GM18499 (cell line): ENCODE data around the gene DLL3.

Source experiments
- ATAC-seq: cut with Tn5 transposase; IDR thresholded peaks from one replicate; pipeline ENCODE4 v1.9.1; 2021; ENCODE audit warnings: moderate number of reproducible peaks; ENCODE audit not compliant: insufficient read depth, unreplicated experiment

The DLL3 gene

DNA sequence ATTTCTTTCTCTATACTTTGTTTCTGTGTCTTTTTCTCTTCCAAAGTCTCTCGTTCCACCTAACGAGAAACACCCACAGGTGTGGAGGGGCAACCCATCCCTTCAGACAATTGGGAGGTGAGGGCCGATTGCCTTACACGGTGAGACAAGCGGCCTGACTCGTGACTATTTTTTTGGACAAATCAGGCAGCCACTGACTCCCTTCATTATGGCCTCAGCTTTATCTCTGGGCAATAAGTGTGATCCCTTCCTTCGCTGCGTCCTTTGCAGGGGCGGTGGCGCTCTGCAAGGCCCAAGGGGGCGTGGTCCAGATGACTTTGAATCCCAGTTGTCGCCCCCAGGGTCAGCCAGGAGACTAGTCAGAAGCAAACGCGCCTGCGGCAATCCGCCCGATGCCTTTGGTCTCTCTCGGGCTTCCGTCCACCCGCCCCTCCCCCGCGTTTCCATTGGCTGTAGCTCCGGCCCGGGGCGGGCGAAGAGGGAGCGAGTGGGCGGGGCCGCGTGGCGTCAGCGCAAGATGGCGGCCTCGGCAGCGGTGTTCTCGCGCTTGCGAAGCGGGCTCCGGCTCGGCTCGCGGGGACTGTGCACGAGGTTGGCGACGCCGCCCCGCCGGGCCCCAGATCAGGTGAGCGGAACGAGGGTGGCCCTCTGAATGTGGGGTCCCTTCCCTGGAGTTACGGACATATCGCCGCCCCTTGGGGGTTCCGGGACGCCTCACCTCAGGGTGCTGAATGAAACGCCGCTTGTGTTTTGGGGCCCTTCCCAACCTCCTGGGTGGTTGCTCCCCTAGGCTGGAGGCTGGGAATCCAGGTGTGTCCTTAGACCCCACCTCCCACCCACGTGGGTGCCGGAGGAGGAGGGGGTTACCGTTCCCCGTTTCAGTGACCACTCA is 18.2 kb upstream of the DLL3 start, which contains the start of gene TIMM50:
TSS of gene TIMM50 (plus strand) at position 502 of the 892 bp plus-strand sequence. CDS start at position 518, 16 bp downstream.
- ATAC-seq, result no peak

DNA sequence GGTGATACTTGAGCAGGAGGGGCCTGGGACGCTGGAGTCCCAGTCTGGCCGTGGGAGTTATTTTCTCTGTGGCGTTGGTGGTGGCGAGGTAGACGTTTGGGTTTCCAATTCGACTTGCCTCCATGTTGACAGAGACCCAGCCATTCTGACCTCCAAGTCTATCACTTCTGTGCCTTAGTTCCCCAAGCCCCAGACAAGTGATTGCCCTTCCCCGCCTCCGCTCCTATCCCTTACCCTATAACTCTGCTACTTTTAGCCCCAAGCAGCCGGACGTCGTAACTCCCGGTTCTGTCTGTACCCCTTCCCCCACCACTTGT is 17.6 kb upstream of the DLL3 start:
- ATAC-seq, result no peak

DNA sequence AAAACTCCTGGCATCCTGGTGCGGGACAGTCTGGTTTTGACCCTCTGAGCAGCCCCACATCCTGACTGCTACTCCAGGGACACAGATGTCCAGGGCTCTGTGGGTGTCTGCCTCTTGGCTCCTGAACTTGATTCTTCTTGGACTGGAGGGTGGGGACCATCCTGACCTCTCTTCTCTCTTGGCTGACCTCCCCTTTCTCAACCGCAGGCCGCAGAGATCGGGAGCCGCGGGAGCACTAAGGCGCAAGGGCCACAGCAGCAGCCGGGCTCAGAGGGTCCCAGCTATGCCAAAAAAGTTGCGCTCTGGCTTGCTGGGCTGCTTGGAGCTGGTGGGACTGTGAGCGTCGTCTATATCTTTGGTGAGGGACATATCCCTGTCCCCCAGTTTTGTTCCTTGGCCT is 17.1 kb upstream of the DLL3 start:
- no peak for ATAC-seq

DNA sequence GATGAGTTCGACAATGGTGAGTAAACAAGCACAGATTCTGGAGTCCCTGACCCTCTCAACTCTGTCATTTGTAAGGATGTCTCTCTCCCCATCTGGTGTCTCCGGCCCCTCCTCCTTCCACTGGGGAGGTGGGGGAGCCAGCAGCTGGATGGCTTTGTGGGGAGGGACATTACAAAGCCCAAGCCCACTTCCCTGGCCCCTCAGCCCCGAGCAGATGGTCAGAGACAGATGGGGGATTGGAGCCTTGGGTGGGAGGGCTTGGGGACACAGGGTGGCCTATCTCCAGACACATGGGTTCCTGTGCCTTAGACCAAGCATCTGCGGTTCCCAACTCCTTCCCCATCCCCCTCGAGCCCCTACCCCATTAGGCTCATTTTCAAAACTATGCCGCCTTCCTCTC is 15.6 kb upstream of the DLL3 start:
- no peak for ATAC-seq

DNA sequence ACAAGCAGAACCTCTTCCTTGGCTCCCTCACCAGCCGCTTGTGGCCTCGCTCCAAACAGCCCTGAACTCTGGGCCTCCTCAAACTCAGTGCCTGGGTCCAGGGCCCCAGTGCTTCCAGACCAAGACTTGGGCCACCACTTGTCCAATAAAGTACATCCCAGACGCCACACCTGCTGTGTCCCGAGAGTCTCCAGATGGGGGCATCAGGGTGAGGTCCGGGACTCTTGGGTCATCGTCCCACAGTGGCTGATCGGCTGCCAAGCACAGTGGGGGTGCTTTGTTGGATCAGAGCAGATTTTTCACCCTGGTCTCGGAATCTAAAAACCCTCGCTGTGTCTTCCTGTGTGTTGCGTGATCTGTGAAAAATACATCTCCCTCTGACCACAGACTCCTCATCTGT is 9.0 kb upstream of the DLL3 start:
- no peak for ATAC-seq

DNA sequence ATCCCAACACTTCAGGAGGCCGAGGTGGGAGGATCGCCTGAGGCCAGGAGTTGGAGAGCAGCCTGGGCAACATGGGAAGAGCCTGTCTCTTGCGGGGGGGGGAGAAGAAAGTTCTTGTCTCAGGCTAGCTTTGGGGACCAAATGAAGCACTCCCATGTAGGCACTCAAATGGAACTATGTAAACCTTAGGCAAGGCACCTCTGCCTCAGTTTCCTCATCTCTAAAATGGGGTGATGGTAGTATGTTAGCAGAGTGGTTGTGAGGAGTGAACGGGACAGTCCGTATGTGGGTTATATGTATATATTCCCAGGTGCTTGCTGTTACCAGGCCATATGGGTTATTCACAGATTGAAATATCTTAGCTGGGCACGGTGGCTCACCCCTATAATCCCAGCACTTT is 6.5 kb upstream of the DLL3 start:
- no peak for ATAC-seq

DNA sequence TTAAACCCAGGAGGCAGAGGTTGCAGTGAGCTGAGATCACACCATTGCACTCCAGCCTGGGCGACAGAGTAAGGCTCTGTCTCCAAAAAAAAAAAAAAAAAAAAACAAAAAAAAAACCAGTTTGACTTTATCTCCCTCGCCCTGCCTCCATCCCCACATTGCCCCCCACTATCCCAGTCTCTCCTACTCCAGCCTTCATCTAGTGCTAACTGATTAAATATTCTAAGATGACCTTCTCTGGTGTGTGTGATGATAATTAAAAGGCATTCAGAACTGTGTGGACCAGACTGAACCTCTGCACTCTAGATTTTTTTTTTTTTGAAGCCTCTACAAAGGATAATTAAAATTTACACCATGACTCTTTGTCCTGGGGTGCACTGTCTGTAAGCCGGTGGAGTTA is 6.0 kb upstream of the DLL3 start:
- ATAC-seq, result no peak

DNA sequence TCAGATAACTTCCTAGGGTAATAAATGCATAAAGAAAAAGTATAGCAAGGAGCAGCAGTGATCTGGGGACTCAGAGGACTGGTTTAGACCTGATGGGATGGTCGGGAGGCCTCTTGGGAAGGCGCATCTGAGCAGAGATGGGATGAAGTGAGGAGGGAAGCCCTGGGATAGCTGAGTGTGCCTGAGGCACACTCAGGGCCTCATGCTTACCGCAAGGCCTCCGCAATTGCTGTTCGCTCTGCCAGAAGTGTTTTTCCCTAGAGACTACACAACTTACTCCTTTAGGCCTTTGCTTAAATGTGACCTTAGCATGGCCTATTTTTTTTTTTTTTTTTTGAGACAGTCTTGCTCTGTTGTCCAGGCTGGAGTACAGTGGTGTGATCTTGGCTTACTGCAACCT is 4.1 kb upstream of the DLL3 start:
- ATAC-seq, result no peak

DNA sequence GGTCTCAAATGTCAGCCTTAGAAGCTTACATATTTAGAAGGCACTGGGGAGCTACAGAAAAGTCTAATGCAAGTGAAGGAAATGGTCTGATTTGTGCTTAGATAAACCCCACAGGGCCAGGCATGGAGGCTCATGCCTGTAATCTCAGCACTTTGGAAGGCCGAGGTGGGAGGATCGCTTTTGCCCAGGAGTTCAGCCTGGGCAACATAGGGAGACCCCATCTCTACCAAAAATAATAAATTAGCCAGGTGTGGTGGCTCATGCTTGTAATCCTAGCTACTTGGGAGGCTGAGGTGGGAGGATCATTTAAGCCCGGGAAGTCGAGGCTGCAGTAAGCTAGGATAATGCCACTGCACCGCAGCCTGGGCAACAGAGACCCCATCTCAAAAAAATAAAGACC is 2.7 kb upstream of the DLL3 start:
- no peak for ATAC-seq

DNA sequence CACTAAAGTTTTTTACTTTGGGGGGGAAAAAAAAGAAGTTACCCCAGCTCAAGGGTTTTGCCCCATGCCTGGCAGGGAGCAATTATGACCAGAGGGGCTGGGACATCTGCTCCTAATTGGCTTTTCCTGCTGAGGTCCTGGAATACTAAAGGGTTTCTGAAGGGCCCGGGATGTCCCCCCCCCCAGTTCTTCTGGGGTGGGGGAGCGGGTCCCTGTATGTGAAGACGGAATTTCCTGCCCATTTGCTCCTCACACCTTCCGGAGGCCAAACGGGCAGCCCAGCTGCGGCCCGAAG is 1.1 kb upstream of the DLL3 start:
- no peak for ATAC-seq

DNA sequence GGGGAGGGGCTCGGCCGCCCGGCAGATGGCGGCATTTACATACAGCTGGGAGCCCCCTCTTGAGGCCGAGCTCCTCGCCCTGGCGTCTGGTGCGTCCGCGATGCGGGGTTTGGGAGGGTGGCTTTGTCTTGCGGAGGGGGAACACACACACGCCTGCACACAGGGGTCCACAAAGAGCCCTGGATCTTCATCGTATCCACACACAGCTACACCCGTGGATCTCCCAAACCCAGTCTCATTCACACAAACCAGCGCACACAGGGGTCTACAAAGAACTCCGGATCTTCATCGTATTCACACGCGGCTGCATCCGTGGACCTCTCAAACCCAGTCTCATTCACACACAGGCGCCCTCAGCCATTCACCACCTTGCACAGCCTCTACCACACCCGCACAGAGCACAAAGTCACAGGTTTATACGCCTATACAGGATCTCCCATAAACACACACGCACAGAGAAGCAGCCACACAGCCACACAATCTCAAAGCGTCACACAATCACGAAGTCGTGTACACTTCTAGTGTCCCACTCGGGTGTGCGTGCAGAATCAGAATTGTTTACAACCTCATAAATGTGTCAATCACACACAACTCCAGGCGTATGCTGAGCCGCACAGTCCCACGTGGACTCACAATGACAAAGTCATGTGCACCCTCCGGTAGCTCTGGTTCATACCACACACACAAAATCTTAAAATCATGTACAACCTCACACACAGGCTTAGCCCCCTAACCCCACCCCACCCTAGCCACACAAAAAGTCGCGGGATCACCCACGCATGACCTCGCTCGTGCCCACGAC is 550 bp upstream of the DLL3 start:
- ATAC-seq, result no peak

DNA sequence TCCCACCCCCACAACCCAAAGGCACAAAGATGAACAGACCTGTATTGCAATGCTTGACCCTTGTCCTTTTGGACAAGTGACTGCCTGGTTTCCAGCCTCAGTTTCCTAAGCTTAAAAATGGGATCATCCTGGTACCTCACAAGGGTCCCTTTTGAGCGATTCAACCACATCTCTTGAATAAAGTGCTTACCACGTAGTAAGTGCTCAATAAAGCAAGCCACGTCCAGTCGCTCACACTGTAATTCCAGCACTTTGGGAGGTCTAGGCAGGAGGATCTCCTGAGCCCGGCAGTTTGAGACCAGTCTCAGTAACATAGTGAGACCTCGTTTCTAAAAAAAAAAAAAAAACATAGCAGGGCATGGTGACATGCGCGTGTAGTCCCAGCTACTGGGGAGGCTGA is 1.2 kb downstream of the DLL3 start:
- no peak for ATAC-seq

DNA sequence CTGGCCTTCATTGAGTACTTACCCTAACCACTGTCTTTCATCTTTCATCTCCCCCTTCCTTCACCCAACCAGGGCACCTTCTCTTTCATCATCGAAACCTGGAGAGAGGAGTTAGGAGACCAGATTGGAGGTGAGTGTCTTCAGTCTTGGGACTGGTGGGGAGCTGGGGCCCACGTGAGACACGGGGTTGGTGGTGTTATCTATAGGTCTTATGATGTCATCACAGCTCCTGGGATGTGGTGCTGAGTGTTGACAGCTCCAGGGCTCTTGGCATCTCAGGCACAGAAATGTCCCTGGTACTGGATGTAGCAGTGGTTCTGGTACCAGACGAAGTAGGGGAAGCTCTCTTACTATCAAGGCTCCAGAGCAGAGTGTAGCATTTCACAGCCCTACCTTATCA is 1.8 kb downstream of the DLL3 start:
- no peak for ATAC-seq

DNA sequence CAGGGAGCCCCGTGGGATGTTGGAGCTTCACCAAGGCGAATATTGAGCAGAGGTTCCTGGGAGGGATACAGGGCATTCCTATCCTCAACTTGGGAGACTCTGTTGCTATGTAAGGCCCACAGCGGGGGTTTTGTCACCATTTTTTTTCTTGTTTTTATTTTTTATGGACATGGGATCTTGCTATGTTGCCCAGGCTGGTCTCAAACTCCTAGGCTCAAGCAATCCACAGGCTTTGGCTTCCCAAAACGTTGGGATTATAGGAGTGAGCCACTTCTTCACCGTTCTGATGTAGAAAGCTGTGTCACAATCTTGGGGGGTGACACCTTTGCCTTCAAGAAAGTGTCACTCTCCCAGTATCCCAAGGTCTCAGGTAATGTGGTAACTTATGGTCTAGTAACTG is 2.6 kb downstream of the DLL3 start:
- ATAC-seq, result no peak

DNA sequence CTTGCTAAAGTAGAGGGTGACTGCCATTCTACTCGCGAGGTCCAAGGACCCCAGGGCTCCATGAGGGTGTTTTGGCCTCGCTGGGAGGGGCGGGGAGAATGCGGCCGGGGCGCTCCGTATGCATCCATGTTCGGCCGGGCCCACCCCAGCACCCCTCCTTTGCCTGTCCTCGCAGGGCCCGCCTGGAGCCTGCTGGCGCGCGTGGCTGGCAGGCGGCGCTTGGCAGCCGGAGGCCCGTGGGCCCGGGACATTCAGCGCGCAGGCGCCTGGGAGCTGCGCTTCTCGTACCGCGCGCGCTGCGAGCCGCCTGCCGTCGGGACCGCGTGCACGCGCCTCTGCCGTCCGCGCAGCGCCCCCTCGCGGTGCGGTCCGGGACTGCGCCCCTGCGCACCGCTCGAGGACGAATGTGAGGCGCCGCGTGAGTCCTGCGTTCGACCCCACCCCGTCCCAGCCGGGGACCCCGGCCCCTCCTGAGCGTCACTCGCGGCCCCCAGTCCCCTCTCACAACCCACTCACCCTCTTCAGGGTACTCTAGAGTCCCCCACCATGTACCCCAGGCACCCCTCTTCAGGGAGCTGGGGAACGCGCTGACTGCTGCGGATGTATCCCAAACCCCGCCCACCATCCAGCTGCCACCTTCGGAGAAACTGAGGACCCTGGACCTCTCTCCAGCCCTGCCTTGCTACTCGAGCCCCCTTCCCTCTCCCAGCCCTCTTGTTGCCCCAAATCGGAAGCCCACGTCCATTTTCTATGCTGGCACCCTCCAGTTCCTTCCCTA is 4.1 kb downstream of the DLL3 start:
- ATAC-seq, result no peak

DNA sequence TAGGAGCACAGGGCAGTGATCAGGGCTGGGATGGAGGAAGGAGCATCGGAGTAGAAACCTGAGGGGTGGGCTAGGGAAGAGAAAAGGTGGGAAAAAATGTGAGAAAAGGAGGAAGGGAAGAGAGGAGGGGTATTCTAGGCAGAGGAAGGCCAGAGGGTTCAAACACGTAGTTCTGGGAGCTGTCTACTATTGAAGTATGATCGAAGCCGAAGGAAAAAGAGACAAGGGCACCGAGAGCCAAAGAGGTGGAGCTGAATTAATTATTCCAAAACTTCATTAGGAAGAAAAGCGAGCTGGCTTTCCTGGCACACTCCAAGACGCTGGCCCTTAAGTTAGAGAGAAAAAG is 7.8 kb downstream of the DLL3 start:
- ATAC-seq, result no peak

DNA sequence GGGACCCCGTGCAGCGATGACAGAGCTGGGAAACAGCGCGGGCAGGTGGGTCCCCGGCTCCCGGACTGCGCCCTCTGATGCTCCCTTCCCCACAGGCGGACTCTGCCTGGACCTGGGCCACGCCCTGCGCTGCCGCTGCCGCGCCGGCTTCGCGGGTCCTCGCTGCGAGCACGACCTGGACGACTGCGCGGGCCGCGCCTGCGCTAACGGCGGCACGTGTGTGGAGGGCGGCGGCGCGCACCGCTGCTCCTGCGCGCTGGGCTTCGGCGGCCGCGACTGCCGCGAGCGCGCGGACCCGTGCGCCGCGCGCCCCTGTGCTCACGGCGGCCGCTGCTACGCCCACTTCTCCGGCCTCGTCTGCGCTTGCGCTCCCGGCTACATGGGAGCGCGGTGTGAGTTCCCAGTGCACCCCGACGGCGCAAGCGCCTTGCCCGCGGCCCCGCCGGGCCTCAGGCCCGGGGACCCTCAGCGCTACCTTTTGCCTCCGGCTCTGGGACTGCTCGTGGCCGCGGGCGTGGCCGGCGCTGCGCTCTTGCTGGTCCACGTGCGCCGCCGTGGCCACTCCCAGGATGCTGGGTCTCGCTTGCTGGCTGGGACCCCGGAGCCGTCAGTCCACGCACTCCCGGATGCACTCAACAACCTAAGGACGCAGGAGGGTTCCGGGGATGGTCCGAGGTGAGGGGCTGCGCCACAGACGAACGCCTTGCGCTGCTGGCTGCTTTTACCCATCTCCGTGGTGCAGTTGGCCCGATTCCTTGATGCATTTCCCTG is 8.4 kb downstream of the DLL3 start:
- ATAC-seq, result no peak

DNA sequence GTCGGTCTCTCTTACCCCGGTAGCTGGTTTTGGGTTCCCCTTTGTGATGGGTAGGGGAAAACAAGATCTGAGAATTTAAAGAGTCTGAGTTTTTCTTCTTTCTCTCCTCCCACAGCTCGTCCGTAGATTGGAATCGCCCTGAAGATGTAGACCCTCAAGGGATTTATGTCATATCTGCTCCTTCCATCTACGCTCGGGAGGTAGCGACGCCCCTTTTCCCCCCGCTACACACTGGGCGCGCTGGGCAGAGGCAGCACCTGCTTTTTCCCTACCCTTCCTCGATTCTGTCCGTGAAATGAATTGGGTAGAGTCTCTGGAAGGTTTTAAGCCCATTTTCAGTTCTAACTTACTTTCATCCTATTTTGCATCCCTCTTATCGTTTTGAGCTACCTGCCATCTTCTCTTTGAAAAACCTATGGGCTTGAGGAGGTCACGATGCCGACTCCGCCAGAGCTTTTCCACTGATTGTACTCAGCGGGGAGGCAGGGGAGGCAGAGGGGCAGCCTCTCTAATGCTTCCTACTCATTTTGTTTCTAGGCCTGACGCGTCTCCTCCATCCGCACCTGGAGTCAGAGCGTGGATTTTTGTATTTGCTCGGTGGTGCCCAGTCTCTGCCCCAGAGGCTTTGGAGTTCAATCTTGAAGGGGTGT is 9.1 kb downstream of the DLL3 start:
- ATAC-seq, result no peak

DNA sequence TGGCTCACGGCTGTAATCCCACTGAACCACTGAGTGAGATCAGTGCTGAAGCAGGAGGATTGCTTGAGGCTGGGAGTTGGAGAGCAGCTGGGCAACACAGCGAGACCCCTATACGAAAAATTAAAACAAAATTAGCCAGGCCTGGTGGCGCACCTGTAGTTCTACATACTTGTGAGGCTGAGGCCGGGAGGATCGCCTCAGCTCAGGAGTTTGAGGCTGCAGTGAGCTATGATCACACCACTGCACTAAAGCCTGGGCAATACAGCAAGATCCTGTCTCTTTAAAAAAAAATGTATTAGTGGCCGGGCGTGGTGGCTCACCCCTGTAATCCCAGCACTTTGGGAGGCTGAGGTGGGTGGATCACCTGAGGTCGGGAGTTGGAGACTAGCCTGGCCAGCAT is 9.9 kb downstream of the DLL3 start:
- no peak for ATAC-seq

DNA sequence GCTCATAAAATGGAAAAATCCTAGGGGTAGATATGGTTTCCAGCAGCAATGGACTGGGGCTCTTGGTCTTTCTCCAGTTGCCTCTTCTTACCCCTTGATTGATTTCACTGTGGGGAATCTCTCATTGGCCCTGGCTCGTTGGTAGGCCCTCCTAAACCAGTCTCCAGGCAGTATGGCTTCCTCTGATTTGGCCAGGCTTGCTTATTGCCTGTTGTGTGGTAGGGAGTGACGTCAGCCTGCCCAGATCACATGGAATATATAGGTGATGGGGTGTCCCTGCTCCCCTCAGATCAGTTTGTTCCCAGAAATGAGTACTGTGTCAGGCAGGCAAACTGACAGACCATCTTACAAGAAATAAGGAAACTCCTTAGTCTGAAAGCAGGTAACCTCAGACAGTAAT is 10.5 kb downstream of the DLL3 start:
- no peak for ATAC-seq
